Fibroblast of lung (primary cell): Measurements from ENCODE around the gene FIZ1. TPM values are rescaled to one million over a fixed set of nuclear protein-coding genes. Genes with fewer than 3 reads are reported as not detected.

ENCODE experiments used
- DNase-seq, 2 donors: peaks; one replicate each; pipeline versions ENCODE4 v3.0.0 to v3.0.0-alpha.2; 2010; ENCODE audit warnings: low read depth in 2 of 2
- H2AFZ ChIP-seq: 2 replicates; pipeline ENCODE4 v1.5.1; 2012; ENCODE audit warnings: low read length, control low read depth, inconsistent platforms
- H3K27ac ChIP-seq: 2 replicates; pipeline ENCODE4 v1.5.1; 2011; ENCODE audit warnings: low read length, control low read depth; ENCODE audit not compliant: insufficient read depth
- H3K27me3 ChIP-seq: 2 replicates; pipeline ENCODE4 v1.5.1; 2011; ENCODE audit warnings: mild to moderate bottlenecking, low read length; ENCODE audit not compliant: control insufficient read depth, insufficient read depth
- H3K36me3 ChIP-seq: 2 replicates; pipeline ENCODE4 v1.5.1; 2011; ENCODE audit warnings: low read length; ENCODE audit not compliant: control insufficient read depth, insufficient read depth
- H3K4me1 ChIP-seq: 2 replicates; pipeline ENCODE4 v1.5.1; 2011; ENCODE audit warnings: low read length; ENCODE audit not compliant: control insufficient read depth, insufficient read depth; ENCODE audit errors: extremely low read depth
- H3K4me2 ChIP-seq: 2 replicates; pipeline ENCODE4 v1.5.1; 2011; ENCODE audit warnings: low read length, control low read depth; ENCODE audit not compliant: insufficient read depth; ENCODE audit errors: extremely low read depth
- H3K4me3 ChIP-seq, 4 experiments: fragments of 200-600 bp in 1 of 4; sonication (generic) in 1 of 4; replicated peaks in 1 of 4; 2 replicates each; pipeline ENCODE4 v1.5.1; 2011 to 2016; ENCODE audit warnings: low read length in 4 of 4, low read depth in 3 of 4, mild to moderate bottlenecking in 3 of 4, control low read depth in 2 of 4, inconsistent platforms in 1 of 4, mixed read lengths in 1 of 4; ENCODE audit not compliant: insufficient read depth in 1 of 4; ENCODE audit errors: control extremely low read depth in 1 of 4
- H3K79me2 ChIP-seq: 2 replicates; pipeline ENCODE4 v1.5.1; 2012; ENCODE audit warnings: mild to moderate bottlenecking, low read length, inconsistent platforms; ENCODE audit not compliant: control insufficient read depth, insufficient read depth
- H3K9ac ChIP-seq: 2 replicates; pipeline ENCODE4 v1.5.1; 2011; ENCODE audit warnings: mild to moderate bottlenecking, low read length, control low read depth; ENCODE audit not compliant: insufficient read depth
- H3K9me3 ChIP-seq: 2 replicates; pipeline ENCODE4 v1.5.1; 2012; ENCODE audit warnings: low read depth, low read length; ENCODE audit not compliant: control insufficient read depth, insufficient read depth
- H4K20me1 ChIP-seq: 2 replicates; pipeline ENCODE4 v1.5.1; 2011; ENCODE audit warnings: low read length; ENCODE audit not compliant: control insufficient read depth, insufficient read depth; ENCODE audit errors: extremely low read depth
- CTCF ChIP-seq, 2 donors: IDR thresholded peaks in 1 of 2; conservative IDR thresholded peaks in 1 of 2; 1 replicate in 1 of 2; 2 replicates in 1 of 2; pipeline ENCODE4 v1.5.1; 2011 to 2012; ENCODE audit warnings: low read length in 2 of 2, control low read depth in 1 of 2, inconsistent platforms in 1 of 2, low read depth in 1 of 2, mild to moderate bottlenecking in 1 of 2
- EZH2 ChIP-seq: IDR thresholded peaks from 2 replicates; pipeline ENCODE4 v1.5.1; 2012; ENCODE audit warnings: low read length, control low read depth, mild to moderate bottlenecking; ENCODE audit errors: missing control alignments
- polyA plus RNA-seq, 2 donors: library from polyadenylated mRNA; depleted of rRNA in 1 of 2; stranded (reverse) in 1 of 2; unstranded in 1 of 2; fragments of >200 nt; gene quantifications; 2 replicates each; pipeline ENCODE4 v1.2.1, GENCODE V29; 2011 to 2012; ENCODE audit warnings: missing spikeins in 1 of 2
- total RNA-seq: library from RNA; depleted of rRNA; stranded (reverse); fragments of >200 nt; gene quantifications from 2 replicates; pipeline ENCODE4 v1.2.1, GENCODE V29; 2014

The FIZ1 gene
- total and polyA plus RNA-seq, 2 donors (not counting 1 experiment from before 2014, with no cell fraction given): 1.8 to 2.3 TPM

- Histone ChIP-seq H3K27ac (no peak overlapping the region), H3K4me3 (no peak overlapping the region), H3K4me2 (no peak overlapping the region), H4K20me1 (no peaks in the 10 kb centered on the region), H3K36me3 (no peaks in the 10 kb centered on the region), H2AFZ (no peak overlapping the region), H3K4me1 (peaks cover 29% of the 10 kb centered on the region), H3K27me3 (no peaks in the 10 kb centered on the region), H3K79me2 (no peaks in the 10 kb centered on the region), H3K9ac (no peak overlapping the region), H3K9me3 (no peaks in the 10 kb centered on the region)
- no peak for TF ChIP-seq CTCF (conservative IDR thresholded peaks at IDR 0.05 in 1 of 2, IDR thresholded peaks at IDR 0.05 in 1 of 2; ENCODE audit: low read depth in 1 of 2, low read length in 2 of 2)
- TF ChIP-seq EZH2: no peak
- no peak for DNase-seq
Measured at GRCh38 chr19:55544776-55545439, 54.4 kb downstream of the FIZ1 start.

- no peak overlapping the region for H2AFZ ChIP-seq
- H3K4me3 ChIP-seq: no peak overlapping the region
- no peaks in the 10 kb centered on the region for H3K9me3 ChIP-seq
- H3K36me3 ChIP-seq: no peaks in the 10 kb centered on the region
- H4K20me1 ChIP-seq: no peaks in the 10 kb centered on the region
- TF ChIP-seq CTCF (conservative IDR thresholded peaks at IDR 0.05 in 1 of 2, IDR thresholded peaks at IDR 0.05 in 1 of 2; ENCODE audit: low read depth in 1 of 2, low read length in 2 of 2): no peak
- TF ChIP-seq EZH2: no peak
- H3K27ac ChIP-seq: no peak overlapping the region
- DNase-seq: no peak
- H3K27me3 ChIP-seq: no peaks in the 10 kb centered on the region
- H3K9ac ChIP-seq: no peak overlapping the region
- peaks cover 23% of the 10 kb centered on the region for H3K4me1 ChIP-seq
- no peaks in the 10 kb centered on the region for H3K79me2 ChIP-seq
- no peak overlapping the region for H3K4me2 ChIP-seq
Measured at GRCh38 chr19:55544014-55544413, 55.3 kb downstream of the FIZ1 start.

DNA sequence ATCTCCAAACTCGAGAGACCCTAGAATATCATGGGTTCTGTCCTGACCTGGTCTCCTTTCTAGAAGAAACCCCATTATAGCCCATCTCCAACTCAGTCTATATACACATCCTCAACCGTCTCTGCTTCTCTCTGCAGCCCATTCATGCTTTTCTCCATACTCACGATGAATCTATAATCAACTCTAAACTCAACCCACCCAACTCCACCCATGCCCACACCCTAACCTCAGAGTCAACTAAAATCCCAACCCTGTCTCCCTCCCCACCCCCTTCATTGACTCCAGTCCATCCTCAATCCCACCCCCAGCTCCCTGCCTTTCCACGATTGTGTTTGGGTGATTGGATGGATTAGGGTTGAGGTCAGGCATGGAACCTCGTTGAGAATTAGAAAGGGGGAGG is 55.8 kb downstream of the FIZ1 start:
- H3K36me3 ChIP-seq: no peaks in the 10 kb centered on the region
- H3K4me2 ChIP-seq: no peak overlapping the region
- no peak overlapping the region for H3K4me3 ChIP-seq
- no peak overlapping the region for H3K9ac ChIP-seq
- no peak overlapping the region for H3K27ac ChIP-seq
- no peak for DNase-seq
- H3K79me2 ChIP-seq: no peaks in the 10 kb centered on the region
- no peaks in the 10 kb centered on the region for H3K27me3 ChIP-seq
- H4K20me1 ChIP-seq: no peaks in the 10 kb centered on the region
- H3K9me3 ChIP-seq: no peaks in the 10 kb centered on the region
- peaks cover 21% of the 10 kb centered on the region for H3K4me1 ChIP-seq
- no peak for TF ChIP-seq CTCF (conservative IDR thresholded peaks at IDR 0.05 in 1 of 2, IDR thresholded peaks at IDR 0.05 in 1 of 2; ENCODE audit: low read depth in 1 of 2, low read length in 2 of 2)
- no peak for TF ChIP-seq EZH2
- H2AFZ ChIP-seq: no peak overlapping the region
